Panc1 (cell line): ENCODE data around the gene B4GALNT2.

ENCODE experiments used
- CTCF ChIP-seq: fragments of 450-650 bp; IDR thresholded peaks from 2 replicates; pipeline ENCODE4 v1.5.1; 2017; ENCODE audit warnings: mild to moderate bottlenecking
- POLR2AphosphoS5 ChIP-seq: IDR thresholded peaks from 2 replicates; pipeline ENCODE4 v1.6.1; 2012; ENCODE audit warnings: mild to moderate bottlenecking, low read depth, low read length, moderate library complexity
- SIN3A ChIP-seq: IDR thresholded peaks from 2 replicates; pipeline ENCODE4 v1.6.1; 2012; ENCODE audit warnings: low read depth, mild to moderate bottlenecking, low read length, moderate library complexity, borderline replicate concordance; ENCODE audit not compliant: insufficient read depth
- TCF7L2 ChIP-seq: IDR thresholded peaks from 2 replicates; pipeline ENCODE4 v1.6.1; 2011; ENCODE audit warnings: mild to moderate bottlenecking, low read depth, low read length, inconsistent platforms
- TF ChIP-seq, protein P1 (sequence below), 2 experiments: IDR thresholded peaks; 2 replicates each; pipeline ENCODE4 v1.6.1; 2011 to 2012; ENCODE audit warnings: low read depth in 2 of 2, control low read depth in 1 of 2, low read length in 1 of 2, mild to moderate bottlenecking in 1 of 2, moderate library complexity in 1 of 2; ENCODE audit not compliant: insufficient read depth in 1 of 2

DNA sequence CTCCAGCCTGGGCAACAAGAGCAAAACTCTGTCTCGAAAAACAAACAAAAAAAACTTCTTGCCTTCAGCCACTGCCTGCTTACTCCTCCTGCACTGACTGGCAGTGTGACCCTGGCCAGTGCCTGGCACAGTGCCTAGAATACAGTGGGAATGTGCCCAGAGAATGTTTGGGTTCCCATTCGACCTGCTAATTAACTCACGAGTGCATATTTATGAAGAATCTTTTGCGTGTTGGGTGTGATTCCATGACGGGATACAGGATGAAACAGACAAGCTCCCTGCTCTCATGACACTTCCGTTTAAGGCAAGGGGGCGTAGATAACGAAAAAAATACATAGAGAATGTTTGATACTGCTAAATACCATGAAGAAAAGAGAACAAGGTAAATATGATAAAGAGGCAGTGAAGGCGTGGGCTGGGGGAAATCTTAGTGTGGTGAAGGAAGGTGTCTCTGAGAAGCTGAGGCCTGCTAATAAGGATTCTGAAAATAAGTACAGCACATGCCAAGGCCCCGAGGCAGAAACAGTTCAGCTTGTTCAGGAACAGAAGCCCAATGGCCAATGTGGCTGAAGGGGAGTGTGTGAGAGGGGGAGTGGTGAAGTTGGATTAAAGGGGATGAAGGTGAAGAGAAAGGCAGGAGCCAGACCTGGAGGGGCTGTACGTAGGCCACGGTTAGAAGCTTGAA lies 82.2 kb downstream of the B4GALNT2 start:
- TF ChIP-seq POLR2AphosphoS5 (no peak), CTCF (no peak), TCF7L2 (no peak), SIN3A (no peak)
- TF ChIP-seq, protein P1, sequence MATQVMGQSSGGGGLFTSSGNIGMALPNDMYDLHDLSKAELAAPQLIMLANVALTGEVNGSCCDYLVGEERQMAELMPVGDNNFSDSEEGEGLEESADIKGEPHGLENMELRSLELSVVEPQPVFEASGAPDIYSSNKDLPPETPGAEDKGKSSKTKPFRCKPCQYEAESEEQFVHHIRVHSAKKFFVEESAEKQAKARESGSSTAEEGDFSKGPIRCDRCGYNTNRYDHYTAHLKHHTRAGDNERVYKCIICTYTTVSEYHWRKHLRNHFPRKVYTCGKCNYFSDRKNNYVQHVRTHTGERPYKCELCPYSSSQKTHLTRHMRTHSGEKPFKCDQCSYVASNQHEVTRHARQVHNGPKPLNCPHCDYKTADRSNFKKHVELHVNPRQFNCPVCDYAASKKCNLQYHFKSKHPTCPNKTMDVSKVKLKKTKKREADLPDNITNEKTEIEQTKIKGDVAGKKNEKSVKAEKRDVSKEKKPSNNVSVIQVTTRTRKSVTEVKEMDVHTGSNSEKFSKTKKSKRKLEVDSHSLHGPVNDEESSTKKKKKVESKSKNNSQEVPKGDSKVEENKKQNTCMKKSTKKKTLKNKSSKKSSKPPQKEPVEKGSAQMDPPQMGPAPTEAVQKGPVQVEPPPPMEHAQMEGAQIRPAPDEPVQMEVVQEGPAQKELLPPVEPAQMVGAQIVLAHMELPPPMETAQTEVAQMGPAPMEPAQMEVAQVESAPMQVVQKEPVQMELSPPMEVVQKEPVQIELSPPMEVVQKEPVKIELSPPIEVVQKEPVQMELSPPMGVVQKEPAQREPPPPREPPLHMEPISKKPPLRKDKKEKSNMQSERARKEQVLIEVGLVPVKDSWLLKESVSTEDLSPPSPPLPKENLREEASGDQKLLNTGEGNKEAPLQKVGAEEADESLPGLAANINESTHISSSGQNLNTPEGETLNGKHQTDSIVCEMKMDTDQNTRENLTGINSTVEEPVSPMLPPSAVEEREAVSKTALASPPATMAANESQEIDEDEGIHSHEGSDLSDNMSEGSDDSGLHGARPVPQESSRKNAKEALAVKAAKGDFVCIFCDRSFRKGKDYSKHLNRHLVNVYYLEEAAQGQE (IDR thresholded peaks at IDR 0.05; ENCODE audit: insufficient read depth in 1 of 2, low read depth in 2 of 2, low read length in 1 of 2), result no peak
